Large intestine (tissue), 3 donors: ENCODE measurements around the gene ROS1. TPM values are rescaled to one million over a fixed set of nuclear protein-coding genes. Genes with fewer than 3 reads are reported as not detected.
A peak's percentile ranks its signal among the peaks of the same experiment; 100 is the strongest.
"Not testable (repeated sequence)": the region's sequence is repeated elsewhere in the genome, so short reads cannot be mapped to it uniquely, and the experiment has no call there.

Experiments
- DNase-seq, 2 donors: peaks; one replicate each; pipeline versions ENCODE4 v3.0.0 to v3.0.0-alpha.2; 2013
- H3K27ac ChIP-seq: one replicate; pipeline ENCODE4 v1.5.1; 2013; ENCODE audit warnings: low read length
- H3K27me3 ChIP-seq: 2 replicates; pipeline ENCODE4 v1.6.1; 2013; ENCODE audit warnings: low read length; ENCODE audit not compliant: control insufficient read depth, insufficient read depth
- H3K36me3 ChIP-seq: 2 replicates; pipeline ENCODE4 v1.6.1; 2013; ENCODE audit warnings: low read length; ENCODE audit not compliant: control insufficient read depth, insufficient read depth
- H3K4me1 ChIP-seq: one replicate; pipeline ENCODE4 v1.6.1; 2013; ENCODE audit warnings: low read length; ENCODE audit not compliant: control insufficient read depth, insufficient read depth
- H3K4me3 ChIP-seq: one replicate; pipeline ENCODE4 v1.5.1; 2013; ENCODE audit warnings: low read length
- H3K9me3 ChIP-seq: one replicate; pipeline ENCODE4 v1.6.1; 2013; ENCODE audit warnings: mild to moderate bottlenecking, low read depth, low read length, moderate library complexity; ENCODE audit not compliant: control insufficient read depth
- WGBS: methylation state at CpG from one replicate; pipeline ENCODE4 v1.1.5; 2013; ENCODE audit warnings: low lambda C conversion rate; ENCODE audit not compliant: insufficient coverage; 5-methylcytosine and 5-hydroxymethylcytosine counted together
- polyA plus RNA-seq: library from polyadenylated mRNA; unstranded; fragments of 120-200 nt; gene quantifications from one replicate; pipeline ENCODE4 v1.2.1, GENCODE V29; 2013

ROS1 gene
- polyA plus RNA-seq, 1 donor: 1.6 TPM

GRCh38 chr6:117459204-117459944, 33.6 kb upstream of the ROS1 start:
- H3K4me3 ChIP-seq: no peak overlapping the region
- H3K36me3 ChIP-seq: no peaks in the 10 kb centered on the region
- DNase-seq: no peak
- H3K9me3 ChIP-seq: no peaks in the 10 kb centered on the region
- no peaks in the 10 kb centered on the region for H3K27me3 ChIP-seq
- no peak overlapping the region for H3K27ac ChIP-seq
- no CpG with 5 or more reads among the region's 2 CpGs for WGBS
- peaks cover 6% of the 10 kb centered on the region for H3K4me1 ChIP-seq

GRCh38 chr6:117456998-117457397, 31.3 kb upstream of the ROS1 start:
- no peak for DNase-seq
- WGBS: 20% methylated on average over 1 of the region's 5 CpGs
- peaks cover 6% of the 10 kb centered on the region for H3K4me1 ChIP-seq
- no peak overlapping the region for H3K4me3 ChIP-seq
- peak overlapping the region; percentile 14 for H3K27ac ChIP-seq
- no peaks in the 10 kb centered on the region for H3K9me3 ChIP-seq
- no peaks in the 10 kb centered on the region for H3K36me3 ChIP-seq
- H3K27me3 ChIP-seq: no peaks in the 10 kb centered on the region

- WGBS: no CpG with 5 or more reads among the region's 1 CpG
- Histone ChIP-seq H3K36me3 (no peaks in the 10 kb centered on the region), H3K4me3 (no peak overlapping the region), H3K9me3 (no peaks in the 10 kb centered on the region), H3K27me3 (no peaks in the 10 kb centered on the region), H3K27ac (peak overlapping the region; percentile 20), H3K4me1 (peaks cover 13% of the 10 kb centered on the region)
- peak in 1 of 2 donors; percentile 64 for DNase-seq
Measured at GRCh38 chr6:117456250-117456649, 30.5 kb upstream of the ROS1 start.

GRCh38 chr6:117451671-117452070, 25.9 kb upstream of the ROS1 start:
- H3K4me3 ChIP-seq: no peak overlapping the region
- no CpG with 5 or more reads among the region's 5 CpGs for WGBS
- DNase-seq: no peak

DNA sequence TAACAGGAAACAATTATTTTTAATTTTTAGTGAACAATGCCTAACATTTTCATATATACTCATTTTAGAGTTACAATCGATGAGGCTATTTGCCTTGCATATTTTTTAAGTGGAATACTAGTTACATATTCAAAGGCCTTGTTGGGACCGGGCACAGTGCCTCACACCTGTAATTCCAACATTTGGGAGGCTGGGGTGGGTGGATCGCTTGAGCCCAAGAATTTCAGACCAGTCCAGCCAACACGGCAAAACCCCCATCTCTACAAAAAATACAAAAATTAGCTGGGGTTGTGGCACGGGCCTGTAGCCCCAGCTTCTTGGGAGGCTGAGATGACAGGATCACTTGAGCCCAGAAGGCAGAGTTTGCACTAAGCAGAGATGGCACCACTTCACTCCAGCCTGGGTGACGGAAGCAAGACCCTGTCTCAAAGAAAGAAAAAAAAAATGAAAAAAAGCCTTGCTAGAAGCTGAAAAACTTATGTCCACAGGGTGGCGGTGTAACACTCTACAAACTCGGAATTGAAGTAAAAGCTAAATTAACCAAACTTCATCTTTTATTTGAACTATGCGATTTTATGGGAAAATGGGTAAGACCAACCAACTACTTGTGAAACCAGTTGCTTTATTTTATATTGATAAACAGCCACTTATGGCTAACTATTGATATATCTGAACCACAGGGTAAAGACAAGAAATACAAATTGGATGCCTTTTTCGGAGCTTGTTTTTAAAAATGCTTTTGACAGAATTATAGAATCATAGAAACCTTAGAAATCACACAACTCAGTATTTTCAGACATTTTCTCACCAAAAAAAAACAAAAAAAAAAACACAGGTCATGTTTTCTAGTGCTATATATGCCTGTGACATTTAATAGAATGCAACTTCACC, 24.1 kb upstream of the ROS1 start:
- H3K36me3 ChIP-seq: no peaks in the 10 kb centered on the region
- WGBS: 20% methylated on average over 1 of the region's 10 CpGs
- H3K4me3 ChIP-seq: no peak overlapping the region
- H3K27ac ChIP-seq: no peak overlapping the region
- DNase-seq: peak; percentile 44 to 50
- peaks cover 15% of the 10 kb centered on the region for H3K4me1 ChIP-seq
- no peaks in the 10 kb centered on the region for H3K27me3 ChIP-seq
- H3K9me3 ChIP-seq: no peaks in the 10 kb centered on the region

More at GRCh38 chr6:117451671-117452070, 25.9 kb upstream of the ROS1 start:
- H3K27ac ChIP-seq: no peak overlapping the region
- H3K36me3 ChIP-seq: no peaks in the 10 kb centered on the region
- peaks cover 21% of the 10 kb centered on the region for H3K4me1 ChIP-seq
- no peaks in the 10 kb centered on the region for H3K9me3 ChIP-seq
- H3K27me3 ChIP-seq: no peaks in the 10 kb centered on the region

DNA sequence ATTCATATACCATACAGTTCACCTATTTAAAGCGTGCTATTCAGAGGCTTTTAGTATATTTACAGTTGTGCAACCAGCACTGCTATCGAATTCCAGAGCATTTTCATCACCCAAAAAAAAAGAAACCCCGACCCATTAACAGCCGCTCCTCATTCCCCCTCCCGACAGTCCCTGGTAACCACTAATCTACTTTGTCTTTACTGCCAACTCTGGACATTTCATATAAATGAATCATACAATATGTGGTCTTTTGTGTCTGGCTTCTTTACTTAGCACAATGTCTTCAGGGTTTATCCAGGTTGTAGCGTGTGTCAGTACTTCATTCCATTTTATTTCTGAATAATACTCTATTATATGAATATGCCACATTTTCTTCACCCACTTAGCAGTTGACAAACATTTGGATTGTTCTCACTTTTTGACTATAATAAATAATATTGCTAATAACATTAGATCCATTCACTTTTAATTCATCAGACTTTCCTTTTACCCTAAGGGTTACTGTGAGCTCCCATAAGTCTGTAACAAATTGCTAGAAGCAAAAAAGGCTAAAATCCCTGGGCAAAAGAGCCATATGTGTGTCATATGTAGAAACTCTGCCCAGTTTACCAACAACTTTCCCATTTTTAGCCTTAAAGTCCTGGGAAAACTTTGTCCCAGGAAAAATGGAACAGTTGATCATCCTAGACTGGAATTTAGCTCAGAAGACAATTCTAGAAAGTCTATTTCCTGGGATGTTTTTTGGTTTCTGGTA, 23.2 kb upstream of the ROS1 start:
- no peaks in the 10 kb centered on the region for H3K9me3 ChIP-seq
- H3K27me3 ChIP-seq: no peaks in the 10 kb centered on the region
- no CpG with 5 or more reads among the region's 6 CpGs for WGBS
- H3K36me3 ChIP-seq: no peaks in the 10 kb centered on the region
- no peak overlapping the region for H3K27ac ChIP-seq
- H3K4me1 ChIP-seq: peaks cover 15% of the 10 kb centered on the region
- no peak overlapping the region for H3K4me3 ChIP-seq
- DNase-seq: no peak

- H3K27ac ChIP-seq: no peak overlapping the region
- no CpG with 5 or more reads among the region's 5 CpGs for WGBS
Measured at GRCh38 chr6:117448011-117448410, 22.3 kb upstream of the ROS1 start.

GRCh38 chr6:117446861-117447260, 21.1 kb upstream of the ROS1 start:
- 100% methylated on average over 2 of the region's 3 CpGs for WGBS
- H3K9me3 ChIP-seq: no peaks in the 10 kb centered on the region
- no peaks in the 10 kb centered on the region for H3K36me3 ChIP-seq
- peaks cover 13% of the 10 kb centered on the region for H3K4me1 ChIP-seq
- no peak overlapping the region for H3K4me3 ChIP-seq
- no peak overlapping the region for H3K27ac ChIP-seq
- H3K27me3 ChIP-seq: no peaks in the 10 kb centered on the region
- DNase-seq: no peak

More at GRCh38 chr6:117448011-117448410, 22.3 kb upstream of the ROS1 start:
- H3K27me3 ChIP-seq: no peaks in the 10 kb centered on the region
- no peaks in the 10 kb centered on the region for H3K36me3 ChIP-seq
- H3K9me3 ChIP-seq: no peaks in the 10 kb centered on the region
- DNase-seq: no peak
- H3K4me1 ChIP-seq: peaks cover 15% of the 10 kb centered on the region
- H3K4me3 ChIP-seq: no peak overlapping the region

- H3K27me3 ChIP-seq: no peaks in the 10 kb centered on the region
- 88% methylated on average over 1 of the region's 2 CpGs for WGBS
- H3K9me3 ChIP-seq: no peaks in the 10 kb centered on the region
- H3K36me3 ChIP-seq: no peaks in the 10 kb centered on the region
- H3K27ac ChIP-seq: no peak overlapping the region
- no peak for DNase-seq
- H3K4me1 ChIP-seq: no peaks in the 10 kb centered on the region
- H3K4me3 ChIP-seq: no peak overlapping the region
Measured at GRCh38 chr6:117444600-117444999, 18.9 kb upstream of the ROS1 start.

DNA sequence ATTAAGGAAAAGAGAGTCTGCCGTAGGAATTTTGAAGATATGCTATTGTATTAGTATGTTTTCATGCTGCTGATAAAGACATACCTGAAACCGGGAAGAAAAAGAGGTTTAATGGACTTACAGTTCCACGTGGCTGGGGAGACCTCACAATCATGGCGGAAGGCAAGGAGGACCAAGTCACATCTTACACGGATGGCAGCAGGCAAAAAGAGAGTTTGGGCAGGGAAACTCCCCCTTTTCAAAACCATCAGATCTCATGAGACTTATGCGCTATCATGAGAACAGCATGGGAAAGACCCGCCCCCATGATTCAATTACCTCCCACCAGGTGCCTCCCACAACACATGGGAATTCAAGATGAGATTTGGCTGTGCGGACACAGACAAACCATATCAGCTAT, 16.6 kb upstream of the ROS1 start:
- not testable (repeated sequence) for H3K27me3 ChIP-seq, H3K27ac ChIP-seq, H3K36me3 ChIP-seq, H3K9me3 ChIP-seq, H3K4me1 ChIP-seq, H3K4me3 ChIP-seq, DNase-seq
- 100% methylated on average over 3 of the region's 8 CpGs for WGBS
